ENCODE results near the gene FA2H.
"Not testable (repeated sequence)": the region's sequence is repeated elsewhere in the genome, so short reads cannot be mapped to it uniquely, and the experiment has no call there.

FA2H gene

DNA sequence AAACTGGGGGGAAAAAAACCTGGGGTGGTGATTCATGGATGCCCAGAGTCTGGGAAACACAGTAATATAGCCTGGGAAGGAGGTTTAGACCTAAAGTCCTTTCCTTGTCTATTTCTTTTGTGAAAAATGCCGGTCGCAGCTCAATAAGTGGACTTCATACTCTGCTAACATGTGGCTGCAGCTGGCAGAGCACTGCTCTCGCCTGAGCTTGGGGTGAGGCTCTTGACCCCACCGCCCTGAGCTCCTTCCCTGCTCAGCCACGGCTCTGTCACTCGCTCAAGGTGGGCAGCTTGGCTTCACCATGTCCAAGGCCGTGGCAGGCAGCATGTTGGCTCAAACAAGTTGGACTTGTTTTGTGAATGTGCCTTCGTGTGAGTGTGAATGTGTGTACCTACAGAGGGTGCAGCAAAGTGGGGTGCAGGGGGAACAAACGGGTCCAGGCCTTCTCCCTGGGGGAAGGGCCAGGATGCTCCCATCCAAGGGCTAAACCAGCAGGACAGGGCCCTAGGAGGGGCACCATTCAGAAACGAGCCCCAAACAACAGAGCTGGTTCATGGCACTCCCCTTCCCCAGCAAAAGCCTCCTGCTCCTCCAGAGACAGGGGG, 4.9 kb downstream of the FA2H start:
- DNase-seq = no peak

DNA sequence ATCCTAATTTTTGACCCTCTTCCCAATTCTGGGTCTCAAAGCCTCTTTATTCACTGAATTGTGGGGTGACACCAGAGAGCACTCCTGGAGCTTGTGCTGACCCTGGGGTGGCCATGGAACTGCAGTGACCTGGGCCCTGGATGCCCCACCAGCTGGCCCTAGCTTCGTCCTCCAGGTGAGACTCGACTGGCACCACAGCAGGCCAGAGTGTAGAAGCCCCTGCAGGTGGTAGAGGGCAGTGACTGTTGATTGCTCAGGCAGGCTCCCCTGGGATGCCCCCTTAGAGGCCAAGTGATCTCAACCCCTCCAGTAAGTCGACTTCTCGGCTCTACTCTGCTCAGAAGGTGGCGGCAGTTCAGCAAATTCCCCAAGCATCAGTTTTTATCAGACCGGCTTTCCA, 6.4 kb downstream of the FA2H start:
- DNase-seq = no peak

DNA sequence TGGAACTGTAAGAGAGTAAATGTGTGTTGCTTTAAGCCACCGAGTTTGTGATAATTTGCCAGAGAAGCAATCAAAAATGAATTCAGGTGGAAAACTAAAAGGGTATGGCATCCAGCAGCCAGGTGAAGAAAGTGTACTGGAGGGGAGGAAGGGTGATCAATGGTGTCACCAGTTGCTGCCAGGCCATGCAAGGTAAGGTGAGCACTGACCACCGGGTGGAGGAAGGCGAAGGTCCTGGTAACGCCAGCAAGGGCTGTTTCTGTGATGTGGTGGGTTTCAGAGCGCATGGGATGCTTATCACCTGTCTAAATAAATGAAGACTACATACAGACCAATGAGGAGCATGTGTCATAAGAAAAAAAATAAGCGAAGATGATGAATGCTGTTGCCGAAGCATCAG, 6.9 kb downstream of the FA2H start:
- DNase-seq = no peak

DNA sequence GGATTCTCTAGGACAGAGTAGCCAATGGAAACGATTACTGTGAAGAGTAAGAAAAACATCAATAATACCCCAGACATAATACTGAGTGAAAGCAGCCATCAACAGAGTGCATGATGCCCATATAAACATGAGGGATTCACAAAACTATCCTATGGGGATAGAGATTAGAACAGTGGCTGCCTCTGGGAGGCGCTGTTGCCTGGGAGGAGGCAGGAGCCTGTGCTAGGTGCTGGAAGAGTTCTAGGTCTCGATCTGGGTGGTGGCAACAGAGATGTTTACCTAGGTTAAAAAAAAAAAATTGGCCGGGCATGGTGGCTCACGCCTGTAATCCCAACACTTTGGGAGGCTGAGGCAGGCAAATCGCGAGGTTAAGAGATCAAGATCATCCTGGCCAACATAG, 7.9 kb downstream of the FA2H start:
- DNase-seq = no peak

DNA sequence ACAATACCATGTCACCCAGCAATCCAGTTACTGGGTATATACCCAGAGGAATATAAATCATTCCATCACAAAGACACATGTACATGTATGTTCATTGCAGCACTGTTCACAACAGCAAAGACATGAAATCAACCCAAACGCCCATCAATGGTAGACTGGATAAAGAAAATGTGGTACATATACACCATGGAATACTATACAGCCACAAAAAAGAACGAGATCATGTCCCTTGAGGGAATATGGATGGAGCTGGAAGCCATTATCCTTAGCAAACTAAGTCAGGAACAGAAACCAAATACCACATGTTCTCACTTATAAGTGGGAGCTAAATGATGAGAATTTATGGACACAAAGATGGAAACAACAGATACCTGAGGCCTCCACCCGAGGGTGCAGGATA, 10.4 kb downstream of the FA2H start:
- DNase-seq = not testable (repeated sequence)

DNA sequence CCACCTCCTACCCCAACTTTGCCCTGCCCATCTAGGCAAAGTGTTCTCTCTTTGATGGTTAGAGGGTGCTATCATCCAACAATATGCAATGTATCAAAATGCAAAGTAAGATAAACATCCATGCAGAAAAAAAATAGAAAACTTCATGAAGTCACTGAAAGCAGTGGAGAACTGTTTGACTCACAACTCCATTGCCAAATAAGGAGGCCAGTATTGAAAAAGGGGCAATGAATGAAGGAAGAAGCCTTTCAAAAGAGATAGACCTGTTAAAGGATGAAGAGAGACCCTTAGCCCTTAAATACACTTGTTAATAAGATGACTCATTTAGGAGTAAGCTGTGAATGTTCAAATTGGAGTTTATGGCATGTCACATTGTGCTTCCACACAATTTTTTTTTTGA, 13.0 kb downstream of the FA2H start:
- DNase-seq = no peak

DNA sequence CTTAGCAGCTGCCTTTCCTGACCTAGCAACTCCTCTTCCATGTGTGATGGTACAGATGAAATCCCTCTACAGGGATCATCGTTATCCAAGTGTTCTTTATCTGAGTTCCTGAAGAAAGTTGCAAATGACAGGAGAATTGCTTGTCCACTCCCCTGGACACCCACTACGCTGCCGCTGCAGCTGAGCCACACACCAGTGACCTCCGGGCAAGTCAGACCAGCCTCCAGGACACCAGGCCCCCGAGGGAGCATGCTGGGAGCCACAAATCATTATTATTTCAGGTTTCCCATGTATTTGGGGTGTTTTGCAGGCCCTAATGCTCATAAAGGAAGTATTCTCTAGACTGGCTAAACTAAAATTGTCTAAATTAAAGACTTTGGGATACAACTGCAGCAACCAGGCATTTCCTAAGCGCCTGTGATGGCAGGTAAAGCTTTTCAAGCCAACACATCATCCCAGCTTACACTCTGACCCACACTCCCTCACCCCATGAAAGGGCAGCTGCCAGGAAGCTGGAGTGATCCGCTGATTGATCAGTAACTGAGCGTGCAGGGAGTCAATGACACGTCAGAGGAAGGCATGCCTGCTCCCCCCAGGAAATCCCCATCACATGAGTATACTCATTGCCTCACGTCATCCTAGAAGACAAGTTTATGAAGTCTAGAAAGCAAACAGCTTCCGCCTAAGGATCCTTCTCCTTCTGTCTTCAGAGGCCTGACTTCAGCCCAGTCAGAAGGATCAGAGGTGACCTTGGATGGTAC, 14.4 kb downstream of the FA2H start:
- DNase-seq = no peak

DNA sequence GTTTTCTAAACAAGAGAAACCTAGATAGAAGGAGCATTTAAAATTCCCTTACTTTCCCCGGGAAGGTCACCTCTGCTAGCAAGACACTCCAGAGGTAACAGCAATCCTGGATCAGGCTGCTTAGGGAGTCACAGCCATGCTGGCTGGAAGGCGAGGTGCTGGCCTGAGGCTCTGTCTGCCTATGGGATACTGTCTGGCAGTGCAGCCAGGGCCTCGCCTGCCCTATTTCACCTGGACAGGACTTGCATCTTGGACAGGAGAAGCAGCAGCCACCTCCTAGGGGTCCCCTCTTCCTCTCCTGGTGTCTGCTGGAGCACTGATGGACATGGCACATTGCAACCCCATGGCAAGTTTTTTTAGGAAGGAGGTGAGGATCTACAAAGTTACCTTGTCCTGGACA, 15.1 kb downstream of the FA2H start:
- DNase-seq = no peak

DNA sequence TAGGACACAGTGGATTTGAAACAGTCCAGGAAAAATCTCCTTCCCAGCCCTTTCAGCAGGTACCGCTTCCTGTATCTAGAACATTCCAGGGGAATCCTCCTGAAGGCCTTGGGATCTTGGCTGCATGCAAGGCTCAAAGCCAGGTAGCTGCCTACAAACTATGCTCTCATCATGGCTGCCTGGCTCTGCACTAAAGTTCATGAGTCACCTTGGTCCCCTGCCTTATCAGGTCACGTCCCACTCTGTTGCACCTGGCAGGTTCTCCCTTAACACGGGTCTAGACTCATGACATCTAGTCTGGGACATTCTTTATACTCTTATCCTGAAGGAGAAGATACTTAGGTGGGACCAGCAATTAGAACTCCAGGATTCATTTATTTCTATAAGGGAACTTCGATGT, 15.8 kb downstream of the FA2H start:
- no peak for DNase-seq

DNA sequence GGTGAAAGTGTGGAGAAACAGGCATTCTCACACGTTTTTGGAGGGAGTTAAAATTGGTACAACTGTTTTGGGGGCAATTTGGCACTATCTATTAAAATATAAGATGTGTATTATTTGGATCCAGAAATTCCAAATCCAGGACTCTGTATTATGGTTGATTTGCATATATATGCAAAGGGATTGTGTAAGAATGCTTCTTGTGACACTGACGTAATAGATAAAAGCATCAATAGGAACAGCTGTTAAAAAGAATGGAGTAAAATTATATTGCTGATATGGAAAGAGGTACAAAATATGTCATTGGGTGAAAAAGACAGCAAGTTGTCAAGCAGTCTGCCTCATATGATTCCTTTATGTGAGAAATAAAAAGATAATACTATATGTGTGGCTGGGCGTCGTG, 17.3 kb downstream of the FA2H start:
- DNase-seq = no peak

DNA sequence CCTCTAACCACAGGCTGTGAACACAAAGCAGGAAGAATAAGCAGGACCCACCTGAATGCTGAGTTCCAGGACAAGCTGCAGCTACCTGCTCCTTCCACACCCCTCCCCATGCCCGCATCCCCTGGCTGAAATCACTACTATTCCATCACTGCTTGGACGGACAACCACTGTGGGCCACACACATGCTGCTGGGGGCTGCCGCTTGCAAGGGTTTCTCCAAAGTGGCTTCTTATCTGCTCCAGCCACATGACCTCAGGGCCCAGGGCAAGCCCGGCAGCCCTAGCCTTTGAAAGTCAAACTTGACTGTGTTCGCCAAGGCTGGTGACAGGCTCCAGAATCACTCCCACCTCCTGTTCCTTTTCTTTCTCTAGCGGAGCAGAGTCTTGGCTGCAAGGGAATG, 18.4 kb downstream of the FA2H start:
- DNase-seq = no peak

DNA sequence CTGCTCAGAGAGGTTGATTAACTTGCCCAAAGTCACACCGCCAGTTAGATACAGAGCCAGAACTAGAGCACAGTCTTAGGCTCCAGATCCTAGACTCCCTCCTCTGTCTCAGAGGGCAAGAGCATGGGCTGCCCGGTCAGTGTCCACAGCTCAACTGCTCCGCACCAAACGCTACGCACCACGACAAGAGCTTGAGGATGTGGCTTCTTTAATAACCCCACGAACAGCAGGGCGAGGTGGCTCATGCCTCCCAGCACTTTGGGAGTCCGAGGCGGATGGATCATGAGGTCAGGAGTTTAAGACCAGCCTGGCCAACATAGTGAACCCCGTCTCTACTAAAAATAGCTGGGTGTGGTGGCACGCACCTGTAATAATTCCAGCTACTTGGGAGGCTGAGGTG, 21.4 kb downstream of the FA2H start:
- no peak for DNase-seq

DNA sequence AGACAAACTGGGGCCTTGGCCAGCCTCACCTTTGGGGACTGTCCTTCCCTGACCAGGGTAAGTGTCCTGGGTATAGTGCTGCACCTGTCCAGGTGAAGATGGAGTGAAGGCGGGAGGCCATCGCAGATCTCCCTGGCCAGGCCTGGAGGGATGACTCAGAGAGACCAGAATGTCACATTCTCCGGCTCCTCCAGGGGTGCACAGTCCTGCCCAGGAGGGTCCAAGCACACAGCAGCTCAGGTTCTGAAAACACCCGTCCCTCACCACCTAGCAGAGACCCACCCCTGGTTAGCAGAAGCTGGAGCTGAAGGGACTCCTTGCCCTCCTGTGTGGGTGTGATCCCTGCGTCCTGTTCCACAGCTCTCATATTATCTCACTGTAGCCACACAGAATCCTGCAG, 21.9 kb downstream of the FA2H start:
- DNase-seq = no peak

DNA sequence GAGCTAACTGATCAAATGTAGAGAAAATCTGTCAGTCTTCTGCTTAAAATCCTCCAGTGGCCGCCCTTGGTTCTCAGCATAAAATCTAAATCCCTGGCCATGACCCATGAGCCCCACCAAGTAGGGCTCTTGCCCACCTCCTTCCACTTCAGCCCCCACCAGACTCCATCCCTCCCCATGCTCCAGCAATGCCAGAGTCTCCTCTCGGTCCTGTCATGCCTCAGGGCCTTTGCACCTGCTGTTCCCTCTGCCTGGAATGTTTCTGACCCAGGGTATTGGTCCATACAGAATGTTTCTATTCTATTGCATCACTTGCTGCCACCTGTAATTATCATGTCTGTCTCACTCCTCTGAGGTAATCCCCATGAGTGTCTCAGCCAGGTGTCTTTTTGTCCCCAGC, 22.4 kb downstream of the FA2H start:
- no peak for DNase-seq

DNA sequence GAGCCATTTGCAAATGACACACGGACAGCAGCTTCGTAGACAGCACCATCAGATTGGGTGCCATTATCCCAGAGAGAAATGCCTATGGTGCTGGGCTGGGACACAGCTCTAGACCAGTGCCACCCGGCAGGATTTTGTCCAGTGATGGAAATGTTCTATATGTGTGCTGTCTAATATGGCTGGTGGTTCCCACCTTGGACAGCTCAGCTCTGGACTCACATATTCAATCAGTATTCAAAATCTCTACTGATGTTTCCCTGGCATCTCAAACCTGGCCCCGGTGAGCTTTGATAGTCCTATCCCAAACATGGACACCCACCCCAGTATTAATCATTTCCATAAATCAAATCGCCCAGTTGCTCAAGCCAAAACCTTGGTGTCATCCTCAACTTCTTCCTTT, 23.0 kb downstream of the FA2H start:
- DNase-seq = no peak

DNA sequence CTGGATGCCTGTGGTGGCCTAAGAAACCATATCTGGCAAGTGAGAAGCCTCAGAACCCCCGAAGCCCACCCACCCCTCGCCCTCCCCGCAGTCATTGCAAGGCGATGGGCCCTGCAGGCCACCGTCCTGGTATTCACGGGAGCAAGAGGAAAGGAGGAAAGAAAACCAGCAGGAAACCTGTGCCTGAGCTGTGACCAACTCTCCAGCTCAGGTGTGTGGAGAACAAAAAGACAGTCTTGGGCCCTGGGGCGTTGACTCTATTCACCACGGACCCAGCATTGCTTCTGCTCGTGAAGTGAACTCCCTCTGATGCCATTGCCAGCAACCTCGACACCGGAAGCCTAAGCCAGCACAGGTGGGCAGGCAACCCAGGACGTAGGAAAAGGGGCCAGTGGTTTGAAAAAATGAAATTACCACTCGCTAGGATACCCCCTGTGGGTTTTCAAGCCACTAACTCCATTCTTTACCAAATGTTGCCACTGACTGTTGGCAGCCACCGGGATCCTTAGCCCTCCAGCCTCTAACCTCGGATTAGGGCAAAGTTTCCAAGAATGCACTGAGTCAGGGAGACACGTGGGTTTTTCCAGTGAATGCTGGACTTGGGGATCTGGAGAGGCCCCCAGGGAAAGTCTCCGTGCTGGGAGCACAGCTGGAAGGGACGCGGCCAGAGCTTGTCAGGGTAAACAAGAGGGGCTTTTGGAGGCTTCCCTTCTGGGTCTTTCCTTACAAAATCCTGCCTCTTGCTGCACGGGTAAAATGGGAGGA, 25.1 kb downstream of the FA2H start:
- no peak for DNase-seq

DNA sequence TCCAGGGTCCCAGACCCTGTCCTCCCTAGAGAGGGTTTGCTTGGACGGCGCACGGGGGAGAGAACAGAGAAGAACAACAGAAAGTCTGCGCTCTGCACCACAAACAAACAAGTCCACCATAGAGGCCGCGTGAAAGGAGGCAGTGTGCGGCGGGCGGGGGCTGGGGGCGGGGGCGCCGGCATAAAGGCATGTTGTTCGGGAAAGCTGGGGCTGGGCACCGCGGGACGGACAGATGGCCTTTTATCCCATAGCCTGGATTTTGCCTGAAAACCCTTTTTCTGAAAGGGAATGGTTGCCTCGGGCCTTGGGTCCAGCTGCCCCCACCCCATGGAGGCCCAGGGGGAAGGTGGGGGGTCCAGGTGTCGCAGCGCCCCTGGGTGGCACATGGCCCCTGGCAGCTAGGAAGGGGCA, 26.0 kb downstream of the FA2H start:
- DNase-seq = no peak

DNA sequence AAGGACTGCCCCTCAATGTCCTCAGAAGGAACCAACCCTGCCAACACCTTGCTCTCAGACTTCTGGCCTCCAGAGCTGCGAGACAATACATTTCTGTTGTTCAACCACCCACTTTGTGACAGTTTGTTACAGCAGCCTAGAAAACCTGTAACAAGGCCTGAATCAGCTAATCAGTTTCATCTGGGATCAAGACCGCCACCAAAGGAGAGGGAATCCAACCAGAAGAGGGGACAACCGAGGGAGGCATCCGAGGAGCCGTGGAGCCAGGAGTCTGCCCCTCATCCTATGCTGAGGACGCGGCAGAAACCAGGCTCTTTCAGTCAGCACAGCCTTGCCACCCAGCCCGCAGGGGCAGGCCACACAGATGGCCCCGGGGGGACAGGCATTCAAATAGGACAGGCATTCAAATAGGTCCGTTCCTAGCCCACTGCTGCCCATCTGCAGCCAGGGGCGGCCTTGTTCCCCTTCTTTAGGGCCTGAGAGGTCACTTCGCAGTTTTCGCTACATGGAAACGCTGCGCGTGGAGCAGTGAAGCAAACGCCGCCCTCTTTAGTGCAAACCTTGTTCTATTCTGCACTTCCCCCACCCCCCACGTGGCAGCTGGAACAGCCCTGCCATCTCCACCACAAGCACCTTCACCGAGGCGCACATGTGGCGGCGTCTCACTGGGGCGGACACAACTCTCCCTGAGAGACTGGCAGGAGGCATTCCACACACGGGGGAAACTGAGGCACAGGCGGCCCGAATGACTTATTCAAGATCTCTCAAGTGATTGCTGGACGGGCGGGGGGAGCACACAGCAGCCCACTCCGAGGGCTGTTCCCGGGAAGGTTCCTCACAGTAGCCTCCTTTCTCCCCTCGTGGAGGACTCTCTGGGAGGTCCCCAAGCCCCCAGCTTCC, 26.7 kb downstream of the FA2H start:
- DNase-seq = no peak

DNA sequence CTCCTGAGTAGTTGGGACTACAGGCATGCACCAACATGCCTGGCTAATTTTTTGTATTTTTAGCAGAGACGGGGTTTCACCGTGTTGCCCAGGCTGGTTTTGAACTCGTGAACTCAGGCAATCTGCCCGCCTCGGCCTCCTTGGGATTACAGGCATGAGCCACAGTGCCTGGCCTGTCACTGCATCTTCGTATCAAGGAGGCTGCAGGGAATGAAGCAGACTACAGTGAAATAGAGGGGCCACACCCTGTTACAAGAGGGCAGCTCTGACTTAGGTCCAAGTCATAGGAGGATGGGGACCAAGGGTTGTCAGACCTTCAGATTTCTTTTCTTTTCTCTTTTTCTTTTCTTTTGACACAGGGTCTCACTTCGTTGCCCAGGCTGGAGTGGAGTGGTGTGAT, 28.7 kb downstream of the FA2H start:
- no peak for DNase-seq

DNA sequence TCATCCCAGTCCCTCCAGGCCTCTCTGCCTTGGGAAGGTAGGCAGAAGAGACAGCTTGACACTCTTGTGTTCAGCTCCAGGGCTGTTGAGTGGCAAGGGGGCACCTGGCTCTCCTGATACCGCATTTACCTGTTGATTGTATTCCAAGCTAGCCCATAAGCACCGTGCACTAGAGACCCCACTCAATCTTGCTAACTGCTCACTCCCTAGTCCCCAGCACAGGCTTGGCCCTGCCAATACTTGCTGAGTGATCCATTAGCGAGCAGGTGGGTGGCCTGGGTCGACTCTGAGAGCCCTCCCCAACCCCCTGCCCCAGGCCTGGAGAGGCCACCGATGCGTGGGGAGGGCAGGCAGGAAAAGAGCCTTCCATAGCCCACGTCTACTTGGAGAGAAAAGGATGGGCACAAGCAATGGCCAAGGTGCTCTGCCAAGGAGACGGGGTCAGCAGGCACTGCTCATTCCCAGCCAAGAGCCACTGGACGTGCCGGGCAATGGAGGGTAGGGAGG, 29.5 kb downstream of the FA2H start:
- DNase-seq = no peak

DNA sequence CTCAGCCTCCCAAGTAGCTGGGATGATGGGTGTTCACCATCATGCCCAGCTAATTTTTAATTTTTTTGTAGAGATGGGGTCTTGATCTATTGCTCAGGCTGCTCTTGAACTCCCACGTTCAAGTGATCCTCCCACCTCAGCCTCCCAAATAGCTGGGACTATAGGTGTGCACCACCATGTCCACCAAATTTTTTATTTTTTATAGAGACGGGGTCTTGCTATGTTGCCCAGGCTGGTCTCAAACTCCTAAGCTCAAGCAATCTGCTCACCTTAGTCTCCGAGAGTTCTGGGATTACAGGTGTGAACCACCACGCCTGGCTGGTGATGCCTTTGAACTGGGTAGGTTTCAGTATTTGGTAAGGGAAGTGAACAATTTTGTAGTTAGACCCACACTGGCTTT, 30.1 kb downstream of the FA2H start:
- no peak for DNase-seq

DNA sequence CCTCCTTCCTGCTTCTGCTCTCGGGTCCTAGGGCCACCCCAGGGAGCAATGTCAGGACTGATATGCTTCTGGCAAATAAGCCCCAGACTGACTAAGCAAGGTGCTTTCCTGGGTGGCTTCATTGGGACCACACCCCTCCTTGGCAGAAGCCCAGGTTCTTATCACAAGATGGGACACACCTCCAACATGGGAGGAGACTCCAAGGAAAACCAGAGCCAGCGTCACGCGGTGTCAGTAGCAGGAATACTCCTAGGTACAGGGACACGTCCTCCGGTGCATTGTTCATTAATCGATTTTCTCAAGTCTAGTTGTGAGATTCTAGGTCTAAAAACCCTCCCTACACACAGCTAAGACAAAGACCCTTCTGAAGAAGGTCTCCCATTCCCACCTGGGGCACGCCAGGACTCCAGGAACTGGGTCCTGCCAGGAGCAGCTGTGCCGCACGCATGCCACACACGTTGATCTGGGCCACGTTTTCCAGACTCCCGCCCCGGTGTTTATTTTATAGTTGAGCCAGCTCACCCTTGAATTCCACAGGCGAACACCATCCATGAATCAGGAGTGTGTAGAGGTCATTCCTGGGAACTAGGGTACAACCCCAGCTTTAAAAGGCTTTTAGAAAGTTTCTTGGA, 30.8 kb downstream of the FA2H start:
- DNase-seq = no peak

All from NCI-H748 treated with DMSO at 0.1 percent for 48 hours (cell line).